ENCODE measurements around the gene SBF1. TPM values are rescaled to one million over a fixed set of nuclear protein-coding genes. Genes with fewer than 3 reads are reported as not detected.

Gene SBF1
- total and polyA plus RNA-seq, 2 donors (not counting 1 experiment from before 2014, with no cell fraction given), result 13.5 to 75.8 TPM

DNA sequence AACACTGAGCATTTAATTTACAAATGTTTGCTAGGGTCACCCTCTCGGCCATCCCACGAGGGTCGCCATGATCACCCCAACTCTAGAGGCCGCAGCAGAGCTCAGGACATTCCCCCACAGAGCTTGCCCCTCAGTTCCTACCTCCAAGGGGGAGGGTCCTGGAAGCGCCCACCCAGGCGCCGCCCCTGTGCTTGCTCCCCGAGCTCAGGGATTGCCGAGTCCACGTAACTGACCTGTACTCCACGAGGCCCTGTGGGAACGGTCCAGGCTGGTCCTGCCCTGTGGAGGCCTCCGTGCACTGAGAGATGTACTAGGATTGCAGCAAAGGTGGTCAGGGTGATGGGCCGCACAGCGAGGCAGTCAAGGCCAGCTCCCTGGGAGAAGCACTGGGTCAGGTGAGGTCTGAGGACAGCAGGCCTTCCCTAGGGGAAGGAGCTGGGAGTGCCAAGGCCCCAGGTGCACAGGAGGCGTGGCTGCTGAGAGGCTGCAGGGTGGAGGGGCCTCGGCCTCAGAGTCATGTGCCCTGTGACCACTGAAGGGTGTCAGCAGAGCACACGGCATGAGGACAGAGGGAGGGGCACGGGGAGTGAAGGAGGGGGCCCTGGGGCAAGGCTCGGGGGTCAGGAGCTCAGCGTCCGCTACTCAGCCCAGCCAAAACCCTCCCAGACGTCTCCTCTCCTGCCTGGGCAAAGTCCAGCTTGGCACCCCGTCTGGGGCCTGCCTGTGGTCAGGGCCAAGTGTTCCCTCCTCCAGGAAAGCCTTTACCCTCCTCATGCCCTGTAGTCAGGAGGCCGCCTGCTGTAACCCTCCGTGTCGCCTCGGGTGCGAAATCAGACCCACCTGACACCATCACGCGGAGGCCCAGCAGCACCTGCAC lies 9.4 kb upstream of the SBF1 start:
- Histone ChIP-seq H4K20me1 (ENCODE audit: control insufficient read depth, extremely low read depth, insufficient read depth, low read length) (no peaks in the 10 kb centered on the region), H3K27ac (ENCODE audit: insufficient read depth, low read length) (no peak overlapping the region), H3K79me2 (ENCODE audit: control insufficient read depth, insufficient read depth, low read length) (no peaks in the 10 kb centered on the region), H3K4me1 (ENCODE audit: control insufficient read depth, extremely low read depth, insufficient read depth, low read length) (no peaks in the 10 kb centered on the region), H3K4me3 (replicated peaks in 1 of 4; ENCODE audit: control extremely low read depth in 1 of 4, insufficient read depth in 1 of 4, low read depth in 3 of 4, low read length in 4 of 4) (no peak overlapping the region), H3K27me3 (ENCODE audit: control insufficient read depth, insufficient read depth, low read length) (peaks cover 29% of the 10 kb centered on the region), H3K9ac (ENCODE audit: insufficient read depth, low read length) (no peak overlapping the region), H2AFZ (ENCODE audit: low read length) (no peak overlapping the region), H3K36me3 (ENCODE audit: control insufficient read depth, insufficient read depth, low read length) (no peaks in the 10 kb centered on the region), H3K9me3 (ENCODE audit: control insufficient read depth, insufficient read depth, low read depth, low read length) (no peaks in the 10 kb centered on the region), H3K4me2 (ENCODE audit: extremely low read depth, insufficient read depth, low read length) (no peak overlapping the region)
- no peak for DNase-seq (ENCODE audit: low read depth in 2 of 2)
- TF ChIP-seq, protein P1, sequence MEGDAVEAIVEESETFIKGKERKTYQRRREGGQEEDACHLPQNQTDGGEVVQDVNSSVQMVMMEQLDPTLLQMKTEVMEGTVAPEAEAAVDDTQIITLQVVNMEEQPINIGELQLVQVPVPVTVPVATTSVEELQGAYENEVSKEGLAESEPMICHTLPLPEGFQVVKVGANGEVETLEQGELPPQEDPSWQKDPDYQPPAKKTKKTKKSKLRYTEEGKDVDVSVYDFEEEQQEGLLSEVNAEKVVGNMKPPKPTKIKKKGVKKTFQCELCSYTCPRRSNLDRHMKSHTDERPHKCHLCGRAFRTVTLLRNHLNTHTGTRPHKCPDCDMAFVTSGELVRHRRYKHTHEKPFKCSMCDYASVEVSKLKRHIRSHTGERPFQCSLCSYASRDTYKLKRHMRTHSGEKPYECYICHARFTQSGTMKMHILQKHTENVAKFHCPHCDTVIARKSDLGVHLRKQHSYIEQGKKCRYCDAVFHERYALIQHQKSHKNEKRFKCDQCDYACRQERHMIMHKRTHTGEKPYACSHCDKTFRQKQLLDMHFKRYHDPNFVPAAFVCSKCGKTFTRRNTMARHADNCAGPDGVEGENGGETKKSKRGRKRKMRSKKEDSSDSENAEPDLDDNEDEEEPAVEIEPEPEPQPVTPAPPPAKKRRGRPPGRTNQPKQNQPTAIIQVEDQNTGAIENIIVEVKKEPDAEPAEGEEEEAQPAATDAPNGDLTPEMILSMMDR (conservative IDR thresholded peaks at IDR 0.05 in 1 of 2, IDR thresholded peaks at IDR 0.05 in 1 of 2; ENCODE audit: low read depth in 1 of 2, low read length in 2 of 2), result no peak
- TF ChIP-seq EZH2 (IDR thresholded peaks at IDR 0.05; ENCODE audit: low read length, missing control alignments), result no peak

- H3K9ac ChIP-seq (ENCODE audit: insufficient read depth, low read length), result no peak overlapping the region
- no peak overlapping the region for H2AFZ ChIP-seq (ENCODE audit: low read length)
- no peaks in the 10 kb centered on the region for H3K79me2 ChIP-seq (ENCODE audit: control insufficient read depth, insufficient read depth, low read length)
- peaks cover 32% of the 10 kb centered on the region for H3K27me3 ChIP-seq (ENCODE audit: control insufficient read depth, insufficient read depth, low read length)
- H3K27ac ChIP-seq (ENCODE audit: insufficient read depth, low read length), result no peak overlapping the region
- no peak for DNase-seq (ENCODE audit: low read depth in 2 of 2)
- TF ChIP-seq, protein P1 (conservative IDR thresholded peaks at IDR 0.05 in 1 of 2, IDR thresholded peaks at IDR 0.05 in 1 of 2; ENCODE audit: low read depth in 1 of 2, low read length in 2 of 2), result no peak
- no peak for TF ChIP-seq EZH2 (IDR thresholded peaks at IDR 0.05; ENCODE audit: low read length, missing control alignments)
- H3K36me3 ChIP-seq (ENCODE audit: control insufficient read depth, insufficient read depth, low read length), result no peaks in the 10 kb centered on the region
- no peaks in the 10 kb centered on the region for H4K20me1 ChIP-seq (ENCODE audit: control insufficient read depth, extremely low read depth, insufficient read depth, low read length)
- H3K9me3 ChIP-seq (ENCODE audit: control insufficient read depth, insufficient read depth, low read depth, low read length), result no peaks in the 10 kb centered on the region
- H3K4me1 ChIP-seq (ENCODE audit: control insufficient read depth, extremely low read depth, insufficient read depth, low read length), result no peaks in the 10 kb centered on the region
- H3K4me2 ChIP-seq (ENCODE audit: extremely low read depth, insufficient read depth, low read length), result no peak overlapping the region
- no peak overlapping the region for H3K4me3 ChIP-seq (replicated peaks in 1 of 4; ENCODE audit: control extremely low read depth in 1 of 4, insufficient read depth in 1 of 4, low read depth in 3 of 4, low read length in 4 of 4)
These were observed 8.7 kb upstream of the SBF1 start for GRCh38 chr22:50483556-50483955.

DNA sequence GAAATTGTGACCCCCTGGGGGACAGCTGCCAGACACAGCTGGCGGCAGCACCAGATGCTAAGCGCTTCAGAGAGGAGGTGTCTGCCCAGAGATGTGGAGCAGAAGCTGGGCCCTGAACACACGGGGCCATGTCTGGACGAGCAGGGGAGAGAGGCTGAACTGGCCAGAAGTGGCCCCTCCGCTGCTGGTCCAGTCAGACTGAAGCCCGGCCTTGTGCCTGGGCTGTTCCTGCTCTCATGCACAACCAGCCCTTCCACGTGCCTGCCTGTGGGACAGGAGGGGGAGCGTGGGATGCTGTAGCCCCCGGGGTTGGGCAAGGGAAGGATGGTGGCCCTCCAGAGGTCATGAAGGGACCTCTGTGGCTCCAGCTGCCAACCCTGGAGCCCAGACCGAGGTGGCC lies 8.3 kb upstream of the SBF1 start:
- H3K9ac ChIP-seq (ENCODE audit: insufficient read depth, low read length), result no peak overlapping the region
- peaks cover 32% of the 10 kb centered on the region for H3K27me3 ChIP-seq (ENCODE audit: control insufficient read depth, insufficient read depth, low read length)
- no peaks in the 10 kb centered on the region for H3K4me1 ChIP-seq (ENCODE audit: control insufficient read depth, extremely low read depth, insufficient read depth, low read length)
- no peaks in the 10 kb centered on the region for H3K79me2 ChIP-seq (ENCODE audit: control insufficient read depth, insufficient read depth, low read length)
- H3K4me2 ChIP-seq (ENCODE audit: extremely low read depth, insufficient read depth, low read length), result no peak overlapping the region
- H4K20me1 ChIP-seq (ENCODE audit: control insufficient read depth, extremely low read depth, insufficient read depth, low read length), result no peaks in the 10 kb centered on the region
- no peaks in the 10 kb centered on the region for H3K36me3 ChIP-seq (ENCODE audit: control insufficient read depth, insufficient read depth, low read length)
- no peak overlapping the region for H2AFZ ChIP-seq (ENCODE audit: low read length)
- H3K4me3 ChIP-seq (replicated peaks in 1 of 4; ENCODE audit: control extremely low read depth in 1 of 4, insufficient read depth in 1 of 4, low read depth in 3 of 4, low read length in 4 of 4), result peak overlapping the region in 1 of 4 experiments; percentile 27
- no peak overlapping the region for H3K27ac ChIP-seq (ENCODE audit: insufficient read depth, low read length)
- DNase-seq (ENCODE audit: low read depth in 2 of 2), result no peak
- TF ChIP-seq EZH2 (IDR thresholded peaks at IDR 0.05; ENCODE audit: low read length, missing control alignments), result no peak
- TF ChIP-seq, protein P1 (conservative IDR thresholded peaks at IDR 0.05 in 1 of 2, IDR thresholded peaks at IDR 0.05 in 1 of 2; ENCODE audit: low read depth in 1 of 2, low read length in 2 of 2), result no peak
- no peaks in the 10 kb centered on the region for H3K9me3 ChIP-seq (ENCODE audit: control insufficient read depth, insufficient read depth, low read depth, low read length)
